IPS-18c (cell line): ENCODE measurements around the gene GPC1.

Experiments
- H3K4me3 ChIP-seq: 2 replicates; pipeline ENCODE4 v1.7.0; 2013; ENCODE audit warnings: low read depth, mild to moderate bottlenecking, low read length, moderate library complexity; ENCODE audit not compliant: insufficient read depth
- H3K9me3 ChIP-seq: one replicate; pipeline ENCODE4 v1.6.1; 2013; ENCODE audit warnings: mild to moderate bottlenecking, low read length, moderate library complexity; ENCODE audit not compliant: control insufficient read depth, insufficient read depth

GPC1 gene

GRCh38 chr2:240446664-240447175, 11.3 kb downstream of the GPC1 start:
- Histone ChIP-seq H3K4me3 (no peak overlapping the region), H3K9me3 (no peaks in the 10 kb centered on the region)

- Histone ChIP-seq H3K4me3 (no peak overlapping the region), H3K9me3 (no peaks in the 10 kb centered on the region)
Observed at GRCh38 chr2:240447331-240447730, 11.9 kb downstream of the GPC1 start.

GRCh38 chr2:240447934-240448333, 12.5 kb downstream of the GPC1 start:
- H3K9me3 ChIP-seq = no peaks in the 10 kb centered on the region
- H3K4me3 ChIP-seq = no peak overlapping the region

GRCh38 chr2:240448387-240449274, 13.2 kb downstream of the GPC1 start:
- Histone ChIP-seq H3K9me3 (peaks cover under 1% of the 10 kb centered on the region), H3K4me3 (no peak overlapping the region)

GRCh38 chr2:240449764-240450531, 14.5 kb downstream of the GPC1 start:
- Histone ChIP-seq H3K9me3 (peaks cover 2% of the 10 kb centered on the region), H3K4me3 (no peak overlapping the region)

GRCh38 chr2:240450532-240451107, 15.2 kb downstream of the GPC1 start:
- H3K4me3 ChIP-seq = no peak overlapping the region
- peaks cover 2% of the 10 kb centered on the region for H3K9me3 ChIP-seq

- peaks cover 2% of the 10 kb centered on the region for H3K9me3 ChIP-seq
- no peak overlapping the region for H3K4me3 ChIP-seq
Observed at GRCh38 chr2:240451108-240451611, 15.7 kb downstream of the GPC1 start.

- Histone ChIP-seq H3K9me3 (peaks cover 2% of the 10 kb centered on the region), H3K4me3 (peak overlapping the region; percentile 31)
Observed at GRCh38 chr2:240451791-240452461, 16.5 kb downstream of the GPC1 start.

- H3K9me3 ChIP-seq = peaks cover 2% of the 10 kb centered on the region
- peak overlapping the region; percentile 55 for H3K4me3 ChIP-seq
Observed at GRCh38 chr2:240452462-240453256, 17.2 kb downstream of the GPC1 start.

- peak overlapping the region; percentile 46 for H3K4me3 ChIP-seq
Observed at GRCh38 chr2:240453461-240454105, 18.1 kb downstream of the GPC1 start.

GRCh38 chr2:240454106-240454901, 18.8 kb downstream of the GPC1 start:
- H3K4me3 ChIP-seq = peak overlapping the region; percentile 46; the same call in 1 of the 2 replicates

More at GRCh38 chr2:240453461-240454105, 18.1 kb downstream of the GPC1 start:
- peaks cover 2% of the 10 kb centered on the region for H3K9me3 ChIP-seq

GRCh38 chr2:240455272-240455646, 19.8 kb downstream of the GPC1 start:
- H3K9me3 ChIP-seq = peaks cover 2% of the 10 kb centered on the region

More at GRCh38 chr2:240454106-240454901, 18.8 kb downstream of the GPC1 start:
- H3K9me3 ChIP-seq = peaks cover 2% of the 10 kb centered on the region

GRCh38 chr2:240455647-240456446, 20.4 kb downstream of the GPC1 start:
- peaks cover 2% of the 10 kb centered on the region for H3K9me3 ChIP-seq
- H3K4me3 ChIP-seq = peak overlapping the region; percentile 24

More at GRCh38 chr2:240455272-240455646, 19.8 kb downstream of the GPC1 start:
- 0 out of 2 replicates have a peak overlapping the region, but pooled peaks have one; percentile 24 for H3K4me3 ChIP-seq
